HepG2 (cell line): ENCODE data around the gene DOCK11. TPM values are rescaled to one million over a fixed set of nuclear protein-coding genes. Genes with fewer than 3 reads are reported as not detected.
A peak's percentile ranks its signal among the peaks of the same experiment; 100 is the strongest.

Experiments
- ARID5B ChIP-seq: IDR thresholded peaks from 2 replicates; pipeline ENCODE4 v1.4.0; 2020; ENCODE audit warnings: mild to moderate bottlenecking, missing genetic modification reagents
- FOXA3 ChIP-seq: IDR thresholded peaks from 2 replicates; pipeline ENCODE4 v1.6.1; 2016; ENCODE audit warnings: missing genetic modification reagents, missing compliant biosample characterization
- HNRNPUL1 ChIP-seq: fragments of 200-400 bp; formaldehyde crosslinking; IDR thresholded peaks from 2 replicates; pipeline ENCODE4 v1.6.1; 2017; ENCODE audit warnings: low read depth, mild to moderate bottlenecking, low read length, moderate library complexity
- JUNB ChIP-seq: sonication (generic); formaldehyde crosslinking; IDR thresholded peaks from 2 replicates; pipeline ENCODE4 v1.8.0; 2022; ENCODE audit warnings: missing genetic modification reagents, mild to moderate bottlenecking, borderline replicate concordance
- NONO ChIP-seq, 2 experiments: fragments of 450-650 bp in 1 of 2; sonication (generic) in 1 of 2; formaldehyde crosslinking in 1 of 2; IDR thresholded peaks in 1 of 2; conservative IDR thresholded peaks in 1 of 2; 2 replicates each; pipeline versions ENCODE4 v1.6.1 to v1.8.0; 2017 to 2022; ENCODE audit warnings: mild to moderate bottlenecking in 1 of 2, missing genetic modification reagents in 1 of 2, moderate library complexity in 1 of 2
- NR2F1 ChIP-seq, 2 experiments: fragments of 450-650 bp in 1 of 2; formaldehyde crosslinking in 1 of 2; IDR thresholded peaks; 2 replicates each; pipeline versions ENCODE4 v1.5.0 to v1.6.1; 2016 to 2020; ENCODE audit warnings: mild to moderate bottlenecking in 1 of 2, missing compliant biosample characterization in 1 of 2, missing genetic modification reagents in 1 of 2, moderate library complexity in 1 of 2
- PTBP1 ChIP-seq: fragments of 200-400 bp; formaldehyde crosslinking; IDR thresholded peaks from 2 replicates; pipeline ENCODE4 v1.6.1; 2018; ENCODE audit warnings: low read length, low read depth; ENCODE audit not compliant: poor library complexity, severe bottlenecking
- RERE ChIP-seq: IDR thresholded peaks from 2 replicates; pipeline ENCODE4 v1.6.1; 2016; ENCODE audit warnings: low read depth, missing genetic modification reagents, missing compliant biosample characterization
- ZBTB20 ChIP-seq: sonication (generic); formaldehyde crosslinking; IDR thresholded peaks from 2 replicates; pipeline ENCODE4 v1.8.1; 2023; ENCODE audit warnings: missing genetic modification reagents, low read depth, mild to moderate bottlenecking, borderline replicate concordance
- ZNF589 ChIP-seq: sonication (generic); formaldehyde crosslinking; conservative IDR thresholded peaks from 2 replicates; pipeline ENCODE4 v1.8.0; 2022; ENCODE audit warnings: mild to moderate bottlenecking, moderate library complexity, missing genetic modification reagents
- ZNF660 ChIP-seq: sonication (generic); formaldehyde crosslinking; IDR thresholded peaks from 2 replicates; pipeline ENCODE4 v1.5.1; 2020; ENCODE audit warnings: mild to moderate bottlenecking, low read depth, missing genetic modification reagents, borderline replicate concordance
- ZNF687 ChIP-seq: sonication (generic); formaldehyde crosslinking; IDR thresholded peaks from 2 replicates; pipeline ENCODE4 v1.5.1; 2020; ENCODE audit warnings: mild to moderate bottlenecking, missing genetic modification reagents, moderate library complexity
- polyA plus RNA-seq, 8 experiments: library from polyadenylated mRNA; depleted of rRNA in 3 of 8; stranded (reverse) in 7 of 8; unstranded in 1 of 8; fragments of >200 nt; fragmentation: Illumina TruSeq in 4 of 8; extraction: Trizol in 4 of 8; gene quantifications; 2 replicates each; pipeline versions ENCODE4 v1.2.1 to v1.2.3, GENCODE V29; 2011 to 2016; ENCODE audit warnings: low read depth in 4 of 8, missing spikeins in 1 of 8, mixed read lengths in 1 of 8; ENCODE audit not compliant: insufficient read depth in 1 of 8
- total RNA-seq, 5 experiments: library from RNA; depleted of rRNA; stranded (reverse); fragments of >200 nt; fragmentation: Illumina TruSeq; extraction: Trizol; gene quantifications; 2 replicates each; pipeline ENCODE4 v1.2.3, GENCODE V29; 2016; ENCODE audit warnings: low read depth in 1 of 5

The DOCK11 gene
- total and polyA plus RNA-seq, 2 of the 13 experiments (the other 11 are each of a cell fraction or from before 2014, with no cell fraction given) = 0.02 to 0.12 TPM

GRCh38 chrX:118726887-118727685 lies 231.5 kb downstream of the DOCK11 start, which contains the start of gene IL13RA1 (continued):
- TF ChIP-seq ZNF687 (CRISPR knock-in tag) (peak; percentile 80), JUNB (CRISPR knock-in tag) (no peak), RERE (CRISPR knock-in tag) (0 out of 2 replicates have a peak, but pooled peaks have one; percentile 43), PTBP1 (no peak), NR2F1 (CRISPR knock-in tag; IDR thresholded peaks at IDR 0.05) (peak; percentile 84 to 96), NONO (IDR thresholded peaks at IDR 0.05) (no peak), NONO (CRISPR knock-in tag; conservative IDR thresholded peaks at IDR 0.05) (peak; percentile 80), ZNF660 (CRISPR knock-in tag) (no peak), HNRNPUL1 (no peak), FOXA3 (peak; percentile 67), ARID5B (peak; percentile 75), ZBTB20 (CRISPR knock-in tag) (no peak), ZNF589 (peak; percentile 80; the same call in 1 of the 2 replicates)
